H1 (cell line): ENCODE data around the gene PRKAB2. TPM values are rescaled to one million over a fixed set of nuclear protein-coding genes. Genes with fewer than 3 reads are reported as not detected.

Source experiments
- CTCF ChIA-PET: fragments of 300-600 bp; sonication (Branson Sonifier 250); formaldehyde crosslinking; loops from one replicate; lab custom pipeline; 2021; ENCODE audit not compliant: partially characterized antibody; lab: Charles Lee
- POLR2A ChIA-PET: fragments of 300-600 bp; sonication (Branson Sonifier 250); formaldehyde crosslinking; loops from one replicate; lab custom pipeline; 2021; ENCODE audit warnings: inconsistent platforms; ENCODE audit not compliant: partially characterized antibody; lab: Charles Lee
- DNase-seq, 2 experiments: peaks; one replicate each; pipeline versions ENCODE4 v3.0.0 to v3.0.0-alpha.2; 2010 to 2022; ENCODE audit warnings: low spot score in 2 of 2, low read depth in 1 of 2, mixed read lengths in 1 of 2
- FAIRE-seq: peaks from 2 replicates; lab custom pipeline; 2011; peaks lifted over from hg19 to GRCh38; lab: Jason Lieb, UNC
- H2AFZ ChIP-seq: 2 replicates; pipeline ENCODE4 v1.8.1; 2012; ENCODE audit warnings: low read length, inconsistent platforms
- H2AK5ac ChIP-seq: 2 replicates; pipeline ENCODE4 v1.6.1; 2013; ENCODE audit warnings: low read depth, low read length
- H2BK120ac ChIP-seq: replicated peaks from 2 replicates; pipeline ENCODE3; 2013; ENCODE audit warnings: low read depth, low read length, inconsistent platforms
- H2BK12ac ChIP-seq: 2 replicates; pipeline ENCODE4 v1.6.1; 2013; ENCODE audit warnings: low read depth, low read length
- H2BK15ac ChIP-seq: 2 replicates; pipeline ENCODE4 v1.6.1; 2013; ENCODE audit warnings: low read length
- H2BK20ac ChIP-seq: 2 replicates; pipeline ENCODE4 v1.6.1; 2013; ENCODE audit warnings: low read length
- H2BK5ac ChIP-seq: 2 replicates; pipeline ENCODE4 v1.6.1; 2013; ENCODE audit warnings: low read depth, low read length
- H3K14ac ChIP-seq: 2 replicates; pipeline ENCODE4 v1.6.1; 2013; ENCODE audit warnings: inconsistent platforms; ENCODE audit not compliant: insufficient read length
- H3K18ac ChIP-seq: 2 replicates; pipeline ENCODE4 v1.6.1; 2013; ENCODE audit warnings: low read length; ENCODE audit errors: extremely low read depth
- H3K23ac ChIP-seq: 2 replicates; pipeline ENCODE4 v1.6.1; 2013; ENCODE audit warnings: inconsistent platforms; ENCODE audit not compliant: insufficient read length
- H3K23me2 ChIP-seq: 2 replicates; pipeline ENCODE4 v1.6.1; 2013; ENCODE audit warnings: low read depth, low read length
- H3K27ac ChIP-seq: 2 replicates; pipeline ENCODE4 v1.6.1; 2011; ENCODE audit warnings: low read depth, low read length, inconsistent platforms
- H3K27me3 ChIP-seq, 4 experiments: replicated peaks in 1 of 4; 1 replicate in 1 of 4; 2 replicates in 3 of 4; pipeline versions ENCODE4 v1.6.1 to v1.8.1; 2011 to 2013; ENCODE audit warnings: low read length in 3 of 4, mild to moderate bottlenecking in 3 of 4, inconsistent platforms in 2 of 4, mixed read lengths in 2 of 4, moderate library complexity in 1 of 4; ENCODE audit not compliant: control insufficient read depth in 3 of 4, insufficient read depth in 3 of 4; ENCODE audit errors: extremely low read depth in 1 of 4
- H3K36me3 ChIP-seq, 4 experiments: 2 replicates each; pipeline versions ENCODE4 v1.6.1 to v1.8.1; 2011 to 2013; ENCODE audit warnings: mild to moderate bottlenecking in 4 of 4, low read length in 3 of 4, moderate library complexity in 2 of 4, control low read depth in 1 of 4, inconsistent platforms in 1 of 4; ENCODE audit not compliant: insufficient read depth in 4 of 4, control insufficient read depth in 2 of 4
- H3K4ac ChIP-seq: replicated peaks from 2 replicates; pipeline ENCODE3; 2013; ENCODE audit warnings: low read length, low read depth, mixed read lengths, inconsistent platforms; ENCODE audit not compliant: insufficient read length
- H3K4me1 ChIP-seq, 4 experiments: replicated peaks in 1 of 4; 1 replicate in 1 of 4; 2 replicates in 3 of 4; pipeline versions ENCODE4 v1.6.1 to v1.8.1; 2011 to 2013; ENCODE audit warnings: low read length in 3 of 4, inconsistent platforms in 2 of 4, mixed read lengths in 1 of 4; ENCODE audit not compliant: insufficient read depth in 4 of 4, control insufficient read depth in 3 of 4
- H3K4me2 ChIP-seq, 2 experiments: 2 replicates each; pipeline versions ENCODE4 v1.6.1 to v1.8.1; 2011 to 2013; ENCODE audit warnings: low read depth in 2 of 2, low read length in 2 of 2, control low read depth in 1 of 2, inconsistent platforms in 1 of 2, mild to moderate bottlenecking in 1 of 2; ENCODE audit not compliant: insufficient read depth in 1 of 2
- H3K4me3 ChIP-seq, 4 experiments: fragments of 200-600, 300-600 bp in 1 of 4; sonication (generic), shearing (Covaris generic), sonication (Bioruptor Twin) in 1 of 4; 2 replicates each; pipeline versions ENCODE4 v1.5.1 to v1.8.1; 2011 to 2016; ENCODE audit warnings: low read length in 4 of 4, low read depth in 3 of 4, control low read depth in 2 of 4, inconsistent platforms in 2 of 4, mild to moderate bottlenecking in 2 of 4, mixed read lengths in 1 of 4, moderate library complexity in 1 of 4; ENCODE audit not compliant: insufficient read depth in 2 of 4; ENCODE audit errors: extremely low read depth in 1 of 4
- H3K56ac ChIP-seq: replicated peaks from 2 replicates; pipeline ENCODE3; 2013; ENCODE audit warnings: low read depth, mild to moderate bottlenecking, mixed read lengths, low read length, inconsistent platforms; ENCODE audit not compliant: insufficient read length
- H3K79me1 ChIP-seq: 2 replicates; pipeline ENCODE4 v1.6.1; 2013; ENCODE audit warnings: low read depth, low read length, control low read depth
- H3K79me2 ChIP-seq, 2 experiments: 2 replicates each; pipeline versions ENCODE4 v1.6.1 to v1.8.1; 2012 to 2013; ENCODE audit warnings: low read length in 2 of 2, mild to moderate bottlenecking in 2 of 2, inconsistent platforms in 1 of 2; ENCODE audit not compliant: insufficient read depth in 2 of 2, control insufficient read depth in 1 of 2
- H3K9ac ChIP-seq, 4 experiments: replicated peaks in 1 of 4; 1 replicate in 1 of 4; 2 replicates in 3 of 4; pipeline versions ENCODE4 v1.6.1 to v1.8.1; 2011 to 2013; ENCODE audit warnings: low read depth in 3 of 4, low read length in 3 of 4, control low read depth in 2 of 4, mild to moderate bottlenecking in 2 of 4, moderate library complexity in 2 of 4, inconsistent platforms in 1 of 4; ENCODE audit errors: extremely low read depth in 1 of 4
- H3K9me3 ChIP-seq, 2 experiments: 2 replicates each; pipeline versions ENCODE4 v1.6.1 to v1.8.1; 2012 to 2013; ENCODE audit warnings: mild to moderate bottlenecking in 2 of 2, moderate library complexity in 2 of 2, control low read depth in 1 of 2, inconsistent platforms in 1 of 2, low read depth in 1 of 2, low read length in 1 of 2, mixed read lengths in 1 of 2; ENCODE audit not compliant: insufficient read depth in 2 of 2
- H4K20me1 ChIP-seq, 2 experiments: replicated peaks in 1 of 2; 2 replicates each; pipeline versions ENCODE3 to v1.8.1; 2011 to 2013; ENCODE audit warnings: inconsistent platforms in 2 of 2, low read length in 2 of 2, mild to moderate bottlenecking in 1 of 2; ENCODE audit not compliant: insufficient read depth in 2 of 2, control insufficient read depth in 1 of 2
- H4K5ac ChIP-seq: 2 replicates; pipeline ENCODE4 v1.6.1; 2013; ENCODE audit warnings: low read length, low read depth, mixed read lengths, inconsistent platforms; ENCODE audit not compliant: insufficient read length
- H4K8ac ChIP-seq: 2 replicates; pipeline ENCODE4 v1.8.0; 2013; ENCODE audit warnings: mild to moderate bottlenecking, moderate library complexity, low read length, inconsistent platforms; ENCODE audit not compliant: insufficient read depth; ENCODE audit errors: extremely low read depth
- H4K91ac ChIP-seq: replicated peaks from 2 replicates; pipeline ENCODE3; 2013; ENCODE audit warnings: low read length, mixed read lengths, inconsistent platforms; ENCODE audit not compliant: insufficient read length
- CTBP2 ChIP-seq: IDR thresholded peaks from 2 replicates; pipeline ENCODE4 v1.7.0; 2011; ENCODE audit warnings: borderline replicate concordance, mild to moderate bottlenecking, moderate library complexity, mixed read lengths, low read length; ENCODE audit not compliant: insufficient read depth, insufficient read length
- EZH2 ChIP-seq: fragments of 200-600 bp; sonication (generic); IDR thresholded peaks from 2 replicates; pipeline ENCODE4 v1.7.1; 2012; ENCODE audit warnings: low read depth, mild to moderate bottlenecking, moderate library complexity, low read length, inconsistent platforms; ENCODE audit not compliant: severe bottlenecking
- FOSL1 ChIP-seq: IDR thresholded peaks from 2 replicates; pipeline ENCODE4 v1.6.1; 2011; ENCODE audit warnings: mild to moderate bottlenecking, low read depth, low read length, moderate library complexity; ENCODE audit not compliant: insufficient read depth
- GTF2F1 ChIP-seq: IDR thresholded peaks from 2 replicates; pipeline ENCODE4 v1.6.1; 2012; ENCODE audit warnings: low read depth, low read length, improper control_type of control experiment, borderline replicate concordance
- HDAC6 ChIP-seq: IDR thresholded peaks from one replicate; pipeline ENCODE4 v1.7.1; 2012; ENCODE audit warnings: low read depth, mild to moderate bottlenecking, inconsistent platforms, low read length, moderate library complexity
- KDM1A ChIP-seq: fragments of 200-600, 300-600 bp; sonication (generic); IDR thresholded peaks from 2 replicates; pipeline ENCODE4 v1.7.1; 2016; ENCODE audit warnings: mild to moderate bottlenecking, low read length, borderline replicate concordance
- MAX ChIP-seq: IDR thresholded peaks from 2 replicates; pipeline ENCODE4 v1.6.1; 2012; ENCODE audit warnings: inconsistent platforms
- POLR2AphosphoS5 ChIP-seq: IDR thresholded peaks from 2 replicates; pipeline ENCODE4 v1.6.1; 2011; ENCODE audit warnings: low read depth, low read length
- SIRT6 ChIP-seq: IDR thresholded peaks from one replicate; pipeline ENCODE4 v1.7.1; 2012; ENCODE audit warnings: low read length, inconsistent platforms
- TAF1 ChIP-seq: IDR thresholded peaks from 2 replicates; pipeline ENCODE4 v1.6.1; 2011; ENCODE audit warnings: mild to moderate bottlenecking, low read depth, low read length
- YY1 ChIP-seq: IDR thresholded peaks from 2 replicates; pipeline ENCODE4 v1.6.1; 2011; ENCODE audit warnings: low read depth, mild to moderate bottlenecking, low read length
- WGBS, 2 experiments: shearing (Covaris generic) in 1 of 2; methylation state at CpG; one replicate each; pipeline versions ENCODE4 v1.1.6 to v1.1.7; 2013 to 2015; ENCODE audit warnings: low lambda C conversion rate in 2 of 2, mixed read lengths in 2 of 2, inconsistent platforms in 1 of 2, low coverage in 1 of 2, missing lambda C conversion rate in 1 of 2; ENCODE audit not compliant: insufficient replicate concordance in 2 of 2, insufficient coverage in 1 of 2, insufficient read length in 1 of 2; ENCODE audit errors: extremely low coverage in 1 of 2, missing lambda C conversion rate in 1 of 2; 5-methylcytosine and 5-hydroxymethylcytosine counted together
- polyA plus RNA-seq, 7 experiments: library from polyadenylated mRNA; depleted of rRNA in 3 of 7; stranded (reverse) in 5 of 7; unstranded in 2 of 7; fragments of >200 nt in 5 of 7; fragments of 200-250 nt in 2 of 7; gene quantifications; 1 replicate in 5 of 7; 2 replicates in 1 of 7; 4 replicates in 1 of 7; pipeline versions ENCODE4 v1.2.1 to v1.2.3, GENCODE V29; 2011 to 2013; ENCODE audit warnings: missing spikeins in 2 of 7, mixed read lengths in 2 of 7
- total RNA-seq: library from RNA; stranded (reverse); fragmentation: NEBNext Ultra II Directional; extraction: Animal tissue kit (Norgen Biotek cat#: 25700); gene quantifications from 2 replicates; pipeline ENCODE4 v1.2.1, GENCODE V29; 2021
- TF ChIP-seq, protein P1 (sequence below): IDR thresholded peaks from 2 replicates; pipeline ENCODE4 v1.6.1; 2012; ENCODE audit warnings: low read length, inconsistent platforms

Gene PRKAB2
- total and polyA plus RNA-seq, 2 of the 8 experiments (the other 6 are each of a cell fraction or from before 2014, with no cell fraction given): 15.0 to 18.9 TPM

DNA sequence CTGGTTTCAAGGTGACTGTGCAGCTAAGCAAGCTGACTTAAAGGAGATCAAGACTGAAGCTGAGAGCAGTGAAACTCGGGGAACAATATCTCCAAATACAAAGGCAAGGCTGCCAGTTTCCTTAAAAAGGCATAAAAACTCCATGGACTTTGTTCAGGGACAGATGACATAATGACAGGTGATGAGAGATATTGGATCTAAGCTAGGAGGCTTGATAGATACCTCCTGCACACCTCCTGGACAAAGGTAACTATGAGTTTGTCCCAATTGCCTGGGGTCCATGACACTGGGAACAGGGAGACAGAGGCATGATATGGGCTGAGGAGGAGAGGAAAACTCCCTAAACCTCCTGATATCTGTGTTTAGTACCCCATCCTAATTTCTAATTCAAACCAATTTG lies 55.2 kb downstream of the PRKAB2 start:
- Histone ChIP-seq H2BK12ac (no peak overlapping the region), H2BK20ac (no peak overlapping the region), H4K91ac (no peak overlapping the region), H3K18ac (no peak overlapping the region), H4K8ac (no peak overlapping the region), H3K4me1 (no peaks in the 10 kb centered on the region; a peak in 1 of 7 replicates), H4K5ac (no peak overlapping the region), H3K36me3 (no peaks in the 10 kb centered on the region), H4K20me1 (no peaks in the 10 kb centered on the region), H3K27me3 (no peaks in the 10 kb centered on the region), H3K56ac (no peak overlapping the region), H3K4me3 (no peak overlapping the region), H3K27ac (no peak overlapping the region), H3K9ac (no peak overlapping the region), H2BK120ac (no peak overlapping the region), H2BK5ac (no peak overlapping the region), H3K14ac (no peak overlapping the region), H3K4ac (no peak overlapping the region), H3K79me1 (no peaks in the 10 kb centered on the region), H2AK5ac (no peak overlapping the region), H2AFZ (no peak overlapping the region), H3K23ac (no peak overlapping the region), H3K79me2 (no peaks in the 10 kb centered on the region), H3K4me2 (no peak overlapping the region), H3K23me2 (no peaks in the 10 kb centered on the region), H3K9me3 (no peaks in the 10 kb centered on the region), H2BK15ac (no peak overlapping the region)
- CTCF ChIA-PET: no interaction called here
- POLR2A ChIA-PET: interaction anchor here (4.1 kb wide), 1 partner anchor 32 kb away, joined by 17 read pairs; no protein-coding TSS in a partner anchor
- FAIRE-seq (no peak), DNase-seq (no peak)
- WGBS, 2 experiments: 80% methylated on average over 1 of the region's 1 CpG; no CpG with 5 or more reads in 1 of the 2 experiments
- TF ChIP-seq SIRT6 (no peak), FOSL1 (no peak), EZH2 (no peak), CTBP2 (no peak), KDM1A (no peak), POLR2AphosphoS5 (no peak), TAF1 (no peak), YY1 (no peak), HDAC6 (no peak), MAX (no peak), GTF2F1 (no peak)
- TF ChIP-seq, protein P1, sequence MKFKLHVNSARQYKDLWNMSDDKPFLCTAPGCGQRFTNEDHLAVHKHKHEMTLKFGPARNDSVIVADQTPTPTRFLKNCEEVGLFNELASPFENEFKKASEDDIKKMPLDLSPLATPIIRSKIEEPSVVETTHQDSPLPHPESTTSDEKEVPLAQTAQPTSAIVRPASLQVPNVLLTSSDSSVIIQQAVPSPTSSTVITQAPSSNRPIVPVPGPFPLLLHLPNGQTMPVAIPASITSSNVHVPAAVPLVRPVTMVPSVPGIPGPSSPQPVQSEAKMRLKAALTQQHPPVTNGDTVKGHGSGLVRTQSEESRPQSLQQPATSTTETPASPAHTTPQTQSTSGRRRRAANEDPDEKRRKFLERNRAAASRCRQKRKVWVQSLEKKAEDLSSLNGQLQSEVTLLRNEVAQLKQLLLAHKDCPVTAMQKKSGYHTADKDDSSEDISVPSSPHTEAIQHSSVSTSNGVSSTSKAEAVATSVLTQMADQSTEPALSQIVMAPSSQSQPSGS: no peak
